GM12878 (cell line): Measurements from ENCODE around the gene BOD1L1. TPM values are rescaled to one million over a fixed set of nuclear protein-coding genes. Genes with fewer than 3 reads are reported as not detected.
A peak's percentile ranks its signal among the peaks of the same experiment; 100 is the strongest.

Source experiments
- ASH2L ChIP-seq: fragments of 300-600, 200-600 bp; sonication (generic); IDR thresholded peaks from 2 replicates; pipeline ENCODE4 v1.6.1; 2017; ENCODE audit warnings: low read depth, mild to moderate bottlenecking, borderline replicate concordance
- CEBPB ChIP-seq, 2 experiments: fragments of 150-350 bp in 1 of 2; IDR thresholded peaks; 2 replicates each; pipeline ENCODE4 v1.6.1; 2012 to 2014; ENCODE audit warnings: low read depth in 2 of 2, low read length in 2 of 2, borderline replicate concordance in 1 of 2, inconsistent platforms in 1 of 2
- CREM ChIP-seq: IDR thresholded peaks from 2 replicates; pipeline ENCODE4 v1.6.1; 2014; ENCODE audit warnings: antibody characterized with exemption, low read depth
- EZH2 ChIP-seq: IDR thresholded peaks from 2 replicates; pipeline ENCODE4 v1.6.1; 2012; ENCODE audit warnings: low read depth, mild to moderate bottlenecking, control low read depth, inconsistent platforms, low read length, borderline replicate concordance; ENCODE audit not compliant: control insufficient read depth
- NFXL1 ChIP-seq: fragments of 450-650 bp; IDR thresholded peaks from 2 replicates; pipeline ENCODE4 v1.6.1; 2017; ENCODE audit warnings: antibody characterized with exemption, mild to moderate bottlenecking, borderline replicate concordance
- RAD21 ChIP-seq: IDR thresholded peaks from 2 replicates; pipeline ENCODE4 v1.6.1; 2011; ENCODE audit warnings: mild to moderate bottlenecking, low read depth, low read length, moderate library complexity; ENCODE audit not compliant: insufficient read depth
- RAD51 ChIP-seq: fragments of 450-650 bp; IDR thresholded peaks from 2 replicates; pipeline ENCODE4 v1.6.1; 2016; ENCODE audit warnings: moderate library complexity, mild to moderate bottlenecking, inconsistent platforms
- SREBF2 ChIP-seq: IDR thresholded peaks from 2 replicates; pipeline ENCODE4 v1.6.1; 2012; ENCODE audit warnings: mild to moderate bottlenecking, low read length
- ZNF217 ChIP-seq: fragments of 450-650 bp; IDR thresholded peaks from 2 replicates; pipeline ENCODE4 v1.6.1; 2017; ENCODE audit warnings: antibody characterized with exemption, mild to moderate bottlenecking
- ZNF24 ChIP-seq: fragments of 450-650 bp; IDR thresholded peaks from 2 replicates; pipeline ENCODE4 v1.6.1; 2017; ENCODE audit warnings: antibody characterized with exemption, mild to moderate bottlenecking
- polyA plus RNA-seq, 11 experiments: library from polyadenylated mRNA; depleted of rRNA in 4 of 11; unstranded in 6 of 11; stranded (reverse) in 5 of 11; fragments of >200 nt; fragmentation: Nextera tagmentation in 4 of 11; fragmentation: Illumina TruSeq in 1 of 11; extraction: Ambion mirVana in 4 of 11; extraction: Trizol in 1 of 11; gene quantifications; 1 replicate in 1 of 11; 2 replicates in 10 of 11; pipeline versions ENCODE4 v1.2.1 to v1.2.3, GENCODE V29; 2011 to 2016; ENCODE audit warnings: inconsistent platforms in 2 of 11, missing spikeins in 2 of 11, low read depth in 1 of 11
- total RNA-seq, 4 experiments: library from RNA; depleted of rRNA in 3 of 4; stranded (reverse); fragments of >200 nt in 3 of 4; fragmentation: Illumina TruSeq in 1 of 4; extraction: Trizol in 1 of 4; gene quantifications; 2 replicates each; pipeline versions ENCODE4 v1.2.1 to v1.2.3, GENCODE V29; 2013 to 2021
- TF ChIP-seq, protein P1 (sequence below): fragments of 450-650 bp; IDR thresholded peaks from 2 replicates; pipeline ENCODE4 v1.6.1; 2017; ENCODE audit warnings: antibody characterized with exemption, mild to moderate bottlenecking, moderate library complexity
- TF ChIP-seq, protein P2 (sequence below): fragments of 450-650 bp; IDR thresholded peaks from 2 replicates; pipeline ENCODE4 v1.6.1; 2016; ENCODE audit warnings: mild to moderate bottlenecking
- TF ChIP-seq, protein P3 (sequence below): fragments of 150-350 bp; IDR thresholded peaks from 2 replicates; pipeline ENCODE4 v1.6.1; 2014; ENCODE audit warnings: mild to moderate bottlenecking, low read depth, low read length
- TF ChIP-seq, protein P4 (sequence below): fragments of 450-650 bp; IDR thresholded peaks from 2 replicates; pipeline ENCODE4 v1.6.1; 2018; ENCODE audit warnings: borderline replicate concordance, mild to moderate bottlenecking; ENCODE audit not compliant: partially characterized antibody
- TF ChIP-seq, protein P5 (sequence below): fragments of 450-650 bp; formaldehyde crosslinking; IDR thresholded peaks from 2 replicates; pipeline ENCODE4 v1.4.0; 2020; ENCODE audit warnings: mild to moderate bottlenecking, moderate library complexity
- TF ChIP-seq, protein P6 (sequence below): fragments of 450-650 bp; IDR thresholded peaks from 2 replicates; pipeline ENCODE4 v1.6.1; 2014; ENCODE audit warnings: mild to moderate bottlenecking

BOD1L1 gene
- total and polyA plus RNA-seq, 10 of the 15 experiments (the other 5 are each of a cell fraction or from before 2014, with no cell fraction given), result 6.8 to 41.6 (median 24.3) TPM

DNA sequence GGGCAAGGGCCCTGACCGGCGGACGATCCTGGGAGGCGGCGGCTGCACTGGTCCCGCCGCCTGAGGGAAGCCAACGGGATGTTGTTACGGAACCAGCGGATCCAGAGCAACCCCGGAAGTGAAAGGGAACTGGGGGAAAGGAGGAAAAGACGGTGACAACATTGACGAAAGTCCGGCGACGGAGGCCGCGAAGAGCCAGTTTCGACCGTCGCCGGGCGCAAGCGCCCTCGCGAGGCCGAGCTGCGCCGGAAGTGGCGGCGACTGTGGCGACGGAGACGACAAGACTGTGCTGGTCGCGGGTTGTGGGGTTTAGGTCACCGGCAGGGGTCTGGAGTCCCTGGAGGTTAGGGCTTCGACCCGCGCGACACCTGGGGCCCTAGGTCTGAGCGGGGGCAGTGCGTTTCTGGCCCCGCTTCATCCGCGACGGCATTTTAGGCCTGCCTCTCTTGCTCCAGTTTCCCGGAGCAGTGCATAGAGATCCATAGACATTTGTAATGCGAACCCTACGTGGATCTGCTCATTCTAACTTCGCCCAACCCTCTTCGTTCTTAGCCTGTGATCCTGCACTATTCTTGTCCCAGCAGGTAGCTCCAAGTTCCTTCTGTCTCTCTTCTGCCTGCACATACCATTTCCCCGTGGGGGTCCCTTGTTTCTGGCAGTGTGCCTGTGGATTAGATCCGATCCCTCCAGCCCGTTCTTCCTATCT is at the start of gene BOD1L1 (continued):
- TF ChIP-seq NFXL1 (no peak), ZNF217 (no peak), CREM (peak; percentile 94), ZNF24 (no peak), CEBPB (IDR thresholded peaks at IDR 0.05; ENCODE audit: borderline replicate concordance in 1 of 2, low read depth in 2 of 2, low read length in 2 of 2) (no peak), EZH2 (no peak), RAD51 (no peak), RAD21 (0 out of 2 replicates have a peak, but pooled peaks have one; percentile 29), ASH2L (peak; percentile 97; the same call in 1 of the 2 replicates), SREBF2 (no peak)
- TF ChIP-seq, protein P1, sequence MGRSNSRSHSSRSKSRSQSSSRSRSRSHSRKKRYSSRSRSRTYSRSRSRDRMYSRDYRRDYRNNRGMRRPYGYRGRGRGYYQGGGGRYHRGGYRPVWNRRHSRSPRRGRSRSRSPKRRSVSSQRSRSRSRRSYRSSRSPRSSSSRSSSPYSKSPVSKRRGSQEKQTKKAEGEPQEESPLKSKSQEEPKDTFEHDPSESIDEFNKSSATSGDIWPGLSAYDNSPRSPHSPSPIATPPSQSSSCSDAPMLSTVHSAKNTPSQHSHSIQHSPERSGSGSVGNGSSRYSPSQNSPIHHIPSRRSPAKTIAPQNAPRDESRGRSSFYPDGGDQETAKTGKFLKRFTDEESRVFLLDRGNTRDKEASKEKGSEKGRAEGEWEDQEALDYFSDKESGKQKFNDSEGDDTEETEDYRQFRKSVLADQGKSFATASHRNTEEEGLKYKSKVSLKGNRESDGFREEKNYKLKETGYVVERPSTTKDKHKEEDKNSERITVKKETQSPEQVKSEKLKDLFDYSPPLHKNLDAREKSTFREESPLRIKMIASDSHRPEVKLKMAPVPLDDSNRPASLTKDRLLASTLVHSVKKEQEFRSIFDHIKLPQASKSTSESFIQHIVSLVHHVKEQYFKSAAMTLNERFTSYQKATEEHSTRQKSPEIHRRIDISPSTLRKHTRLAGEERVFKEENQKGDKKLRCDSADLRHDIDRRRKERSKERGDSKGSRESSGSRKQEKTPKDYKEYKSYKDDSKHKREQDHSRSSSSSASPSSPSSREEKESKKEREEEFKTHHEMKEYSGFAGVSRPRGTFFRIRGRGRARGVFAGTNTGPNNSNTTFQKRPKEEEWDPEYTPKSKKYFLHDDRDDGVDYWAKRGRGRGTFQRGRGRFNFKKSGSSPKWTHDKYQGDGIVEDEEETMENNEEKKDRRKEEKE, result no peak
- TF ChIP-seq, protein P2, sequence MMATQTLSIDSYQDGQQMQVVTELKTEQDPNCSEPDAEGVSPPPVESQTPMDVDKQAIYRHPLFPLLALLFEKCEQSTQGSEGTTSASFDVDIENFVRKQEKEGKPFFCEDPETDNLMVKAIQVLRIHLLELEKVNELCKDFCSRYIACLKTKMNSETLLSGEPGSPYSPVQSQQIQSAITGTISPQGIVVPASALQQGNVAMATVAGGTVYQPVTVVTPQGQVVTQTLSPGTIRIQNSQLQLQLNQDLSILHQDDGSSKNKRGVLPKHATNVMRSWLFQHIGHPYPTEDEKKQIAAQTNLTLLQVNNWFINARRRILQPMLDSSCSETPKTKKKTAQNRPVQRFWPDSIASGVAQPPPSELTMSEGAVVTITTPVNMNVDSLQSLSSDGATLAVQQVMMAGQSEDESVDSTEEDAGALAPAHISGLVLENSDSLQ, result peak; percentile 9; the same call in 1 of the 2 replicates
- TF ChIP-seq, protein P3, sequence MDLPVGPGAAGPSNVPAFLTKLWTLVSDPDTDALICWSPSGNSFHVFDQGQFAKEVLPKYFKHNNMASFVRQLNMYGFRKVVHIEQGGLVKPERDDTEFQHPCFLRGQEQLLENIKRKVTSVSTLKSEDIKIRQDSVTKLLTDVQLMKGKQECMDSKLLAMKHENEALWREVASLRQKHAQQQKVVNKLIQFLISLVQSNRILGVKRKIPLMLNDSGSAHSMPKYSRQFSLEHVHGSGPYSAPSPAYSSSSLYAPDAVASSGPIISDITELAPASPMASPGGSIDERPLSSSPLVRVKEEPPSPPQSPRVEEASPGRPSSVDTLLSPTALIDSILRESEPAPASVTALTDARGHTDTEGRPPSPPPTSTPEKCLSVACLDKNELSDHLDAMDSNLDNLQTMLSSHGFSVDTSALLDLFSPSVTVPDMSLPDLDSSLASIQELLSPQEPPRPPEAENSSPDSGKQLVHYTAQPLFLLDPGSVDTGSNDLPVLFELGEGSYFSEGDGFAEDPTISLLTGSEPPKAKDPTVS, result no peak
- TF ChIP-seq, protein P4, sequence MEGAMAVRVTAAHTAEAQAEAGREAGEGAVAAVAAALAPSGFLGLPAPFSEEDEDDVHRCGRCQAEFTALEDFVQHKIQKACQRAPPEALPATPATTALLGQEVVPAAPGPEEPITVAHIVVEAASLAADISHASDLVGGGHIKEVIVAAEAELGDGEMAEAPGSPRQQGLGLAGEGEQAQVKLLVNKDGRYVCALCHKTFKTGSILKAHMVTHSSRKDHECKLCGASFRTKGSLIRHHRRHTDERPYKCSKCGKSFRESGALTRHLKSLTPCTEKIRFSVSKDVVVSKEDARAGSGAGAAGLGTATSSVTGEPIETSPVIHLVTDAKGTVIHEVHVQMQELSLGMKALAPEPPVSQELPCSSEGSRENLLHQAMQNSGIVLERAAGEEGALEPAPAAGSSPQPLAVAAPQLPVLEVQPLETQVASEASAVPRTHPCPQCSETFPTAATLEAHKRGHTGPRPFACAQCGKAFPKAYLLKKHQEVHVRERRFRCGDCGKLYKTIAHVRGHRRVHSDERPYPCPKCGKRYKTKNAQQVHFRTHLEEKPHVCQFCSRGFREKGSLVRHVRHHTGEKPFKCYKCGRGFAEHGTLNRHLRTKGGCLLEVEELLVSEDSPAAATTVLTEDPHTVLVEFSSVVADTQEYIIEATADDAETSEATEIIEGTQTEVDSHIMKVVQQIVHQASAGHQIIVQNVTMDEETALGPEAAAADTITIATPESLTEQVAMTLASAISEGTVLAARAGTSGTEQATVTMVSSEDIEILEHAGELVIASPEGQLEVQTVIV, result peak; percentile 79
- TF ChIP-seq, protein P5, sequence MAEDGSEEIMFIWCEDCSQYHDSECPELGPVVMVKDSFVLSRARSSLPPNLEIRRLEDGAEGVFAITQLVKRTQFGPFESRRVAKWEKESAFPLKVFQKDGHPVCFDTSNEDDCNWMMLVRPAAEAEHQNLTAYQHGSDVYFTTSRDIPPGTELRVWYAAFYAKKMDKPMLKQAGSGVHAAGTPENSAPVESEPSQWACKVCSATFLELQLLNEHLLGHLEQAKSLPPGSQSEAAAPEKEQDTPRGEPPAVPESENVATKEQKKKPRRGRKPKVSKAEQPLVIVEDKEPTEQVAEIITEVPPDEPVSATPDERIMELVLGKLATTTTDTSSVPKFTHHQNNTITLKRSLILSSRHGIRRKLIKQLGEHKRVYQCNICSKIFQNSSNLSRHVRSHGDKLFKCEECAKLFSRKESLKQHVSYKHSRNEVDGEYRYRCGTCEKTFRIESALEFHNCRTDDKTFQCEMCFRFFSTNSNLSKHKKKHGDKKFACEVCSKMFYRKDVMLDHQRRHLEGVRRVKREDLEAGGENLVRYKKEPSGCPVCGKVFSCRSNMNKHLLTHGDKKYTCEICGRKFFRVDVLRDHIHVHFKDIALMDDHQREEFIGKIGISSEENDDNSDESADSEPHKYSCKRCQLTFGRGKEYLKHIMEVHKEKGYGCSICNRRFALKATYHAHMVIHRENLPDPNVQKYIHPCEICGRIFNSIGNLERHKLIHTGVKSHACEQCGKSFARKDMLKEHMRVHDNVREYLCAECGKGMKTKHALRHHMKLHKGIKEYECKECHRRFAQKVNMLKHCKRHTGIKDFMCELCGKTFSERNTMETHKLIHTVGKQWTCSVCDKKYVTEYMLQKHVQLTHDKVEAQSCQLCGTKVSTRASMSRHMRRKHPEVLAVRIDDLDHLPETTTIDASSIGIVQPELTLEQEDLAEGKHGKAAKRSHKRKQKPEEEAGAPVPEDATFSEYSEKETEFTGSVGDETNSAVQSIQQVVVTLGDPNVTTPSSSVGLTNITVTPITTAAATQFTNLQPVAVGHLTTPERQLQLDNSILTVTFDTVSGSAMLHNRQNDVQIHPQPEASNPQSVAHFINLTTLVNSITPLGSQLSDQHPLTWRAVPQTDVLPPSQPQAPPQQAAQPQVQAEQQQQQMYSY (CRISPR knock-in tag), result no peak
- TF ChIP-seq, protein P6, sequence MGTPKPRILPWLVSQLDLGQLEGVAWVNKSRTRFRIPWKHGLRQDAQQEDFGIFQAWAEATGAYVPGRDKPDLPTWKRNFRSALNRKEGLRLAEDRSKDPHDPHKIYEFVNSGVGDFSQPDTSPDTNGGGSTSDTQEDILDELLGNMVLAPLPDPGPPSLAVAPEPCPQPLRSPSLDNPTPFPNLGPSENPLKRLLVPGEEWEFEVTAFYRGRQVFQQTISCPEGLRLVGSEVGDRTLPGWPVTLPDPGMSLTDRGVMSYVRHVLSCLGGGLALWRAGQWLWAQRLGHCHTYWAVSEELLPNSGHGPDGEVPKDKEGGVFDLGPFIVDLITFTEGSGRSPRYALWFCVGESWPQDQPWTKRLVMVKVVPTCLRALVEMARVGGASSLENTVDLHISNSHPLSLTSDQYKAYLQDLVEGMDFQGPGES, result no peak
